PFSK-1 (cell line): ENCODE results near the gene CASS4.

Experiments
- FOXP2 ChIP-seq: optimal IDR thresholded peaks from 2 replicates; pipeline ENCODE3; 2011; ENCODE audit warnings: borderline replicate concordance, control low read depth, inconsistent platforms; ENCODE audit not compliant: insufficient read depth; ENCODE audit errors: extremely low read length, extremely low read depth
- POLR2AphosphoS5 ChIP-seq: IDR thresholded peaks from 2 replicates; pipeline ENCODE4 v1.6.1; 2012; ENCODE audit warnings: low read depth, mild to moderate bottlenecking, control low read depth, low read length, moderate library complexity
- SIN3A ChIP-seq: IDR thresholded peaks from 2 replicates; pipeline ENCODE4 v1.6.1; 2012; ENCODE audit warnings: mild to moderate bottlenecking, low read length, moderate library complexity, borderline replicate concordance; ENCODE audit not compliant: insufficient read depth
- TAF1 ChIP-seq: IDR thresholded peaks from 2 replicates; pipeline ENCODE4 v1.6.1; 2012; ENCODE audit warnings: low read length, control low read depth, borderline replicate concordance; ENCODE audit not compliant: insufficient read depth
- TF ChIP-seq, protein P1 (sequence below), 2 experiments: IDR thresholded peaks; 2 replicates each; pipeline versions ENCODE4 v1.6.1 to v1.8.0; 2011 to 2012; ENCODE audit warnings: low read depth in 2 of 2, low read length in 2 of 2, control low read depth in 1 of 2, inconsistent platforms in 1 of 2, mild to moderate bottlenecking in 1 of 2, moderate library complexity in 1 of 2; ENCODE audit not compliant: insufficient read depth in 1 of 2

DNA sequence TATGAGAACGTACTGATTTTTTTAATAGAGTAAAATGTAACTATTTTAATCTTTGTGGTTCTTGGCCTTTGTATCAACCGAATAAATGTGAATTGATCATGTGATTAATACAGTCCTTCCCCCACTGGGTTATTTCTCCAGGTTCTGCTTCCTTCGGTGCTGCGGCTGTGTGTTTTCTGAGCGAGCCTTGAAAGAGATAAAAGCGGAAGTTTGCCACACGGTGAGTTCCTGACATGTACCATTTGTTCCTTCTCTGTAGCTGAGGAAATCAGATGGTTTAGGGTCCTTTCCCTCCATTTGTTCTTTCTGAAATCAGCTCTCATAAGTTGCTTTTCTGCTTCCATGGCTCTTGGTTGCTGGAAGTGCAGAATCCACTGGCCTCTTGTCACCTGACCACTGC, 71.9 kb downstream of the CASS4 start:
- TF ChIP-seq POLR2AphosphoS5 (no peak), SIN3A (no peak), TAF1 (no peak), FOXP2 (no peak)
- TF ChIP-seq, protein P1, sequence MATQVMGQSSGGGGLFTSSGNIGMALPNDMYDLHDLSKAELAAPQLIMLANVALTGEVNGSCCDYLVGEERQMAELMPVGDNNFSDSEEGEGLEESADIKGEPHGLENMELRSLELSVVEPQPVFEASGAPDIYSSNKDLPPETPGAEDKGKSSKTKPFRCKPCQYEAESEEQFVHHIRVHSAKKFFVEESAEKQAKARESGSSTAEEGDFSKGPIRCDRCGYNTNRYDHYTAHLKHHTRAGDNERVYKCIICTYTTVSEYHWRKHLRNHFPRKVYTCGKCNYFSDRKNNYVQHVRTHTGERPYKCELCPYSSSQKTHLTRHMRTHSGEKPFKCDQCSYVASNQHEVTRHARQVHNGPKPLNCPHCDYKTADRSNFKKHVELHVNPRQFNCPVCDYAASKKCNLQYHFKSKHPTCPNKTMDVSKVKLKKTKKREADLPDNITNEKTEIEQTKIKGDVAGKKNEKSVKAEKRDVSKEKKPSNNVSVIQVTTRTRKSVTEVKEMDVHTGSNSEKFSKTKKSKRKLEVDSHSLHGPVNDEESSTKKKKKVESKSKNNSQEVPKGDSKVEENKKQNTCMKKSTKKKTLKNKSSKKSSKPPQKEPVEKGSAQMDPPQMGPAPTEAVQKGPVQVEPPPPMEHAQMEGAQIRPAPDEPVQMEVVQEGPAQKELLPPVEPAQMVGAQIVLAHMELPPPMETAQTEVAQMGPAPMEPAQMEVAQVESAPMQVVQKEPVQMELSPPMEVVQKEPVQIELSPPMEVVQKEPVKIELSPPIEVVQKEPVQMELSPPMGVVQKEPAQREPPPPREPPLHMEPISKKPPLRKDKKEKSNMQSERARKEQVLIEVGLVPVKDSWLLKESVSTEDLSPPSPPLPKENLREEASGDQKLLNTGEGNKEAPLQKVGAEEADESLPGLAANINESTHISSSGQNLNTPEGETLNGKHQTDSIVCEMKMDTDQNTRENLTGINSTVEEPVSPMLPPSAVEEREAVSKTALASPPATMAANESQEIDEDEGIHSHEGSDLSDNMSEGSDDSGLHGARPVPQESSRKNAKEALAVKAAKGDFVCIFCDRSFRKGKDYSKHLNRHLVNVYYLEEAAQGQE (IDR thresholded peaks at IDR 0.05; ENCODE audit: insufficient read depth in 1 of 2, low read depth in 2 of 2, low read length in 2 of 2): no peak
